Smooth muscle cell (in vitro differentiated cells): Measurements from ENCODE around the gene DCDC2B. TPM values are rescaled to one million over a fixed set of nuclear protein-coding genes. Genes with fewer than 3 reads are reported as not detected.

Experiments used
- DNase-seq: peaks from one replicate; lab custom pipeline; 2025; ENCODE audit not compliant: unreplicated experiment; lab: John Stamatoyannopoulos, UW
- H2AFZ ChIP-seq: fragments of 200-600 bp; sonication (generic); 2 replicates; pipeline ENCODE4 v1.6.0; 2016; ENCODE audit warnings: antibody characterized with exemption, low read depth, mild to moderate bottlenecking
- H3F3A ChIP-seq: fragments of 200-600 bp; sonication (generic); 2 replicates; pipeline ENCODE4 v1.6.0; 2017; ENCODE audit warnings: antibody characterized with exemption, low read depth
- H3K27ac ChIP-seq: fragments of 200-600 bp; sonication (generic); 2 replicates; pipeline ENCODE4 v1.5.1; 2016; ENCODE audit warnings: low read depth, mild to moderate bottlenecking
- H3K27me3 ChIP-seq: fragments of 200-600 bp; sonication (generic); 2 replicates; pipeline ENCODE4 v1.6.1; 2016; ENCODE audit warnings: low read depth, mild to moderate bottlenecking
- H3K36me3 ChIP-seq: fragments of 200-600 bp; sonication (generic); 2 replicates; pipeline ENCODE4 v1.5.1; 2016; ENCODE audit warnings: low read depth
- H3K4me1 ChIP-seq: fragments of 200-600 bp; sonication (generic); 2 replicates; pipeline ENCODE4 v1.5.1; 2016; ENCODE audit warnings: low read depth
- H3K4me2 ChIP-seq: fragments of 200-600 bp; sonication (generic); 2 replicates; pipeline ENCODE4 v1.6.0; 2016; ENCODE audit warnings: mild to moderate bottlenecking
- H3K4me3 ChIP-seq: fragments of 200-600 bp; sonication (generic); 2 replicates; pipeline ENCODE4 v1.5.1; 2016; ENCODE audit warnings: mild to moderate bottlenecking
- H3K79me2 ChIP-seq: fragments of 200-600 bp; sonication (generic); 2 replicates; pipeline ENCODE4 v1.6.0; 2016; ENCODE audit warnings: low read depth, mild to moderate bottlenecking
- H3K9ac ChIP-seq: fragments of 200-600 bp; sonication (generic); 2 replicates; pipeline ENCODE4 v1.6.0; 2016; ENCODE audit warnings: low read depth
- H3K9me3 ChIP-seq: fragments of 200-600 bp; sonication (generic); replicated peaks from 2 replicates; pipeline ENCODE4 v1.5.1; 2016; ENCODE audit warnings: low read depth
- H4K20me1 ChIP-seq: fragments of 200-600 bp; sonication (generic); 2 replicates; pipeline ENCODE4 v1.6.0; 2016; ENCODE audit warnings: low read depth
- CTCF ChIP-seq: fragments of 200-600 bp; sonication (generic); IDR thresholded peaks from 2 replicates; pipeline ENCODE4 v1.5.1; 2017; ENCODE audit warnings: borderline replicate concordance, mild to moderate bottlenecking, antibody characterized with exemption; ENCODE audit not compliant: insufficient read depth, poor library complexity, severe bottlenecking
- WGBS: methylation state at CpG from one replicate; pipeline ENCODE4 v1.1.7; 2016; ENCODE audit warnings: low lambda C conversion rate; 5-methylcytosine and 5-hydroxymethylcytosine counted together
- polyA plus RNA-seq: library from polyadenylated mRNA; unstranded; fragments of >200 nt; fragmentation: Nextera tagmentation; extraction: Ambion mirVana; gene quantifications from 2 replicates; pipeline ENCODE4 v1.2.1, GENCODE V29; 2016
- total RNA-seq: library from RNA; depleted of rRNA; stranded (reverse); fragments of >200 nt; gene quantifications from 2 replicates; pipeline ENCODE4 v1.2.3, GENCODE V29; 2014

Gene DCDC2B
- total and polyA plus RNA-seq, 2 experiments from 2014 or later = not detected

GRCh38 chr1:32170991-32171390, 37.9 kb upstream of the DCDC2B start:
- no peak overlapping the region for H3K9ac ChIP-seq
- H3K4me1 ChIP-seq = no peaks in the 10 kb centered on the region
- H3K4me2 ChIP-seq = no peak overlapping the region
- no peaks in the 10 kb centered on the region for H3K27me3 ChIP-seq
- no peaks in the 10 kb centered on the region for H3K9me3 ChIP-seq
- no peak for TF ChIP-seq CTCF
- H3K79me2 ChIP-seq = no peaks in the 10 kb centered on the region
- H3K36me3 ChIP-seq = peaks cover 3% of the 10 kb centered on the region
- DNase-seq = no peak
- H3K4me3 ChIP-seq = no peak overlapping the region
- no peaks in the 10 kb centered on the region for H4K20me1 ChIP-seq
- H2AFZ ChIP-seq = no peak overlapping the region
- H3K27ac ChIP-seq = no peak overlapping the region
- H3F3A ChIP-seq = no peaks in the 10 kb centered on the region
- 86% methylated on average over 4 of the region's 4 CpGs for WGBS

GRCh38 chr1:32172621-32173245, 36.2 kb upstream of the DCDC2B start:
- no peaks in the 10 kb centered on the region for H3K4me1 ChIP-seq
- no peaks in the 10 kb centered on the region for H4K20me1 ChIP-seq
- peaks cover 3% of the 10 kb centered on the region for H3K36me3 ChIP-seq
- H3K27ac ChIP-seq = no peak overlapping the region
- H3K9me3 ChIP-seq = no peaks in the 10 kb centered on the region
- DNase-seq = no peak
- H2AFZ ChIP-seq = no peak overlapping the region
- 100% methylated on average over 1 of the region's 1 CpG for WGBS
- no peak overlapping the region for H3K4me2 ChIP-seq
- no peaks in the 10 kb centered on the region for H3F3A ChIP-seq
- H3K27me3 ChIP-seq = no peaks in the 10 kb centered on the region
- no peak overlapping the region for H3K4me3 ChIP-seq
- no peak for TF ChIP-seq CTCF
- H3K9ac ChIP-seq = no peak overlapping the region
- no peaks in the 10 kb centered on the region for H3K79me2 ChIP-seq

- 77% methylated on average over 7 of the region's 7 CpGs for WGBS
- H3K36me3 ChIP-seq = no peaks in the 10 kb centered on the region
- H4K20me1 ChIP-seq = peaks cover 29% of the 10 kb centered on the region
- peaks cover 11% of the 10 kb centered on the region for H3F3A ChIP-seq
- peaks cover 20% of the 10 kb centered on the region for H3K4me1 ChIP-seq
- peak overlapping the region; percentile 94 for H3K4me2 ChIP-seq
- H3K27me3 ChIP-seq = no peaks in the 10 kb centered on the region
- no peak for TF ChIP-seq CTCF
- peak overlapping the region; percentile 96 for H3K27ac ChIP-seq
- H3K9ac ChIP-seq = no peak overlapping the region
- H3K9me3 ChIP-seq = no peaks in the 10 kb centered on the region
- peak overlapping the region; percentile 66 for H3K4me3 ChIP-seq
- peak overlapping the region; percentile 6 for H2AFZ ChIP-seq
- no peak for DNase-seq
- H3K79me2 ChIP-seq = peaks cover 32% of the 10 kb centered on the region
Measured at GRCh38 chr1:32178380-32179192, 30.3 kb upstream of the DCDC2B start.
